Renal cortex interstitium (tissue), 11 donors: ENCODE data around the gene LRP2BP. TPM values are rescaled to one million over a fixed set of nuclear protein-coding genes. Genes with fewer than 3 reads are reported as not detected.
A peak's percentile ranks its signal among the peaks of the same experiment; 100 is the strongest.

Experiments
- DNase-seq, 11 donors: peaks; one replicate each; pipeline ENCODE4 v3.0.0-alpha.2; 2013; ENCODE audit warnings: low read depth in 9 of 11, low spot score in 4 of 11; ENCODE audit errors: extremely low read depth in 1 of 11
- polyA plus RNA-seq, 3 donors: library from polyadenylated mRNA; unstranded; fragments of 120-200 nt; gene quantifications; one replicate each; pipeline ENCODE4 v1.2.1, GENCODE V29; 2013; ENCODE audit not compliant: insufficient read length in 3 of 3

The LRP2BP gene
- polyA plus RNA-seq, 3 donors, result 2.6 to 7.0 (median 3.6) TPM

DNA sequence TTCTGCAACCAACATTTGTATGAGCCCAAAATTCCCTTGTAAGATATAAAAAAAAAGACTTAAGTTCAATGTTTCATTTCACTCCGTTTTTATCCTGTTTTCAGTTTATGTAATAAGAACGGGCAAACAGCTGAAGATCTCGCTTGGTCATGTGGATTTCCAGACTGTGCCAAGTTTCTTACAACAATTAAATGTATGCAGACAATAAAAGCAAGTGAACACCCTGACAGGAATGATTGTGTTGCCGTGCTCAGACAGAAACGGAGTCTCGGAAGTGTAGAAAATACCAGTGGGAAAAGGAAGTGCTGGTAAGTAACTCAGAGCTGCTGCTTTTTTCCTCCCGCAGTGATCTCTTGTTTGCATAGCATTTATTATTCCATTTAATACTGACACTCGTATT, 3.7 kb upstream of the LRP2BP start:
- DNase-seq, result no peak

- no peak for DNase-seq
These were observed 2.9 kb upstream of the LRP2BP start for GRCh38 chr4:185398618-185399017.

DNA sequence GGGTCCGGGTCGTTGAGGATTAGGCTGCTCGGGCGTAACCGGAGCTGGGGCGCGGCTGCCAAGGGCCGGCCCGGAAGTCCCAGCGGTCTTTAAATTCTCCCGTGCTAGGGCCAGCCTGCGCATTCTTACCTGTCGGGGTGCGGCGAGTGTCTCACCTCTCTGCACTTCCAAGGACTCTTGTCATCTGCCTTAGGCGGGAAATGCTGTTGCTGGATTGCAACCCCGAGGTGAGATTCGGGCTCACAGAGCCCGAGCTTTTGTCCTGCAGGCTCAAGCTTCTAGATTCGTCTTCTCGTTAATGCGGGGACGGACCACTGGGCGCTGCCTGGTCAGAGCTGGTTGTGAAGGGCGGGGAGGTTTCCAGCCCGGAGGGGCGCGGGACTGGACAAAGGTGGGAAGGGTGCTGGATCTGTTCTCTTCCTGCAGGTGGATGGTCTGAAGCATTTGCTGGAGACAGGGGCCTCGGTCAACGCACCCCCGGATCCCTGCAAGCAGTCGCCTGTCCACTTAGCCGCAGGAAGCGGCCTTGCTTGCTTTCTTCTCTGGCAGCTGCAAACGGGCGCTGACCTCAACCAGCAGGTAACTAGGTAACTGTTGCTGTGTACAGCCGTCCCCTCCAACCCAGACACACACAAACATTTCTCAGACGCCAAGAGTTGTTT, 1.1 kb upstream of the LRP2BP start, which contains the start of gene ANKRD37:
ANKRD37 (plus strand) TSS at position 118 of the 662 bp plus-strand sequence; CDS start at position 201, 83 bp downstream.
- DNase-seq, result peak; percentile 43 to 81 (median 64)

- DNase-seq, result peak; percentile 91 to 98 (median 95)
These were observed 416 bp upstream of the LRP2BP start for GRCh38 chr4:185395956-185396723.

- no peak for DNase-seq
These were observed 1.0 kb downstream of the LRP2BP start for GRCh38 chr4:185394568-185395237.

- DNase-seq, result no peak
These were observed 3.6 kb downstream of the LRP2BP start for GRCh38 chr4:185392156-185392555.

DNA sequence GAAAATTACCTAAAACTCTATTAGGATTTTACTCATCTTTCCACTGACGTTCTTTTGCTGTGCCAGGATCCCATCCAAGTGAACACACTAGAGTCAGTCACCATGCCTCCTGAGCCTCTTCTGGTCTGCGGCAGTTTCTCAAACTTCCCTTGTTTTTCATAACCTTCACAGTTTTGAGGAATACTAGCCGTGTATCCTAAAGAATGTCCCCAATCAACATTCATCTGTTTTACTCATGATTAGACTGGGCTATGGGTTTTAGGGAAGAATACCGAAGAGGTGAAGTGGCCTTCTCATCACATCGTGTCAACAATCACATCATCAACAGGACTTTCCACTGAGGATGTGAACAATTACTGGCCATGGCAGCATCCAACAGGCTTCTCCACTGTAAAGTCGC, 4.8 kb downstream of the LRP2BP start:
- DNase-seq, result no peak

- DNase-seq, result no peak
These were observed 7.8 kb downstream of the LRP2BP start for GRCh38 chr4:185387957-185388356.

- DNase-seq, result peak in 2 of 11 donors; percentile 13 to 39
These were observed 10.8 kb downstream of the LRP2BP start for GRCh38 chr4:185384930-185385331.

DNA sequence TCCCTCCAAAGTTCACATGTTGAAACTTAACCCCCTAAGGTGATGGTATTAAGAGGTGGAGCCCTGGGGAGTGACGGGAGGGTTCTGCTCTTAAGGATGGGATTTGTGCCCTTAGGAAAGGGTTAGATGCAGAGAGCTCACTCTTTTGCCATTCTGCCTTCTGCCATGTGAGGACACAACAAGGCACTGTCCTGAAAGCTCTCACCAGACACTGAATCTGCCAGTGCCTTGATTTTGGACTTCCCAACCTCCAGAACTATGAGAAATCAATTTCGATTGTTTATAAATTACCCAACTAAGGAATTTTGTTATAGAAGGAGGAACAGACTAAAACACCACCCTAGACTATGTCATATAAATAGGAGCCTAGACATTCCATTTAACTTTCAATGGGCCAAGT, 11.7 kb downstream of the LRP2BP start:
- no peak for DNase-seq

GRCh38 chr4:185383451-185383850, 12.3 kb downstream of the LRP2BP start:
- DNase-seq, result no peak

GRCh38 chr4:185382754-185383153, 13.0 kb downstream of the LRP2BP start:
- DNase-seq, result no peak

GRCh38 chr4:185381288-185382196, 14.2 kb downstream of the LRP2BP start:
- DNase-seq, result no peak

DNA sequence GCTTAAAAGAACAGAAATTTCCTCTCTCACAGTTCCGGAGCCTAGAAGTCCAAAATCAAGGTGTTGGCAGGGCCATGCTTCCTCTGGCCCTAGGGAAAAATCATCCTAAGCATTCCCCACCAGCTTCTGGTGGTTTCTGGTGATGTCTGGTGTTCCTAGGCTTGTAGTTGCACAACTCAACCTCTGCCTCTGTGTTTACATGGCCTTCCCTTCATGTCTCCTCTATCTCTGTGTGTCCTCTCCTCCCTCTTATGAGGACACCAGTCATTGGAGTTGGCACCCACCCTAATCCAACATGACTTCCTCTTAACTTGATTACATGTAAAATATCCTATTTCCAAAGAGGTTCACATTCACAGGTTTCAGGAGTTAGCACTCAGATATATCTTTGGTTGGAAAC, 15.4 kb downstream of the LRP2BP start:
- DNase-seq, result no peak

- no peak for DNase-seq
These were observed 16.1 kb downstream of the LRP2BP start for GRCh38 chr4:185379326-185380295.

DNA sequence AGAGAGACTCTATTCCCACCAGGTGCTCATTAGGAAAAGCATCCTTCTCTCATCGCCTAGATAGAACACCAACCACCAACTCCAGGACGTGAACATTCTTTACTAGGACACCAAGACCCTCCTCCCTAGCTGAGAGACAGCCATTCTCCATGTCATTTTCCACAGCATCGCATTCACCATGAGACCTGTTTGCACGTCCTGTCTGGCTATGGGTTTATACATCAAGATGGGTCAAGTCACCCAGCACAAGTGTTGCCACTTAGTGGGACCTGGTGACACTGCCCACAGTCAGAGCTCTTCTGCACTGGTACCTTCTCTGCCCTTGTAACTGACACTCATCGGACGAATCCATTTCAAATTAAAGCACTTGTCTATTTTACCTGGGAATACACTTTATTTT, 17.5 kb downstream of the LRP2BP start:
- no peak for DNase-seq

DNA sequence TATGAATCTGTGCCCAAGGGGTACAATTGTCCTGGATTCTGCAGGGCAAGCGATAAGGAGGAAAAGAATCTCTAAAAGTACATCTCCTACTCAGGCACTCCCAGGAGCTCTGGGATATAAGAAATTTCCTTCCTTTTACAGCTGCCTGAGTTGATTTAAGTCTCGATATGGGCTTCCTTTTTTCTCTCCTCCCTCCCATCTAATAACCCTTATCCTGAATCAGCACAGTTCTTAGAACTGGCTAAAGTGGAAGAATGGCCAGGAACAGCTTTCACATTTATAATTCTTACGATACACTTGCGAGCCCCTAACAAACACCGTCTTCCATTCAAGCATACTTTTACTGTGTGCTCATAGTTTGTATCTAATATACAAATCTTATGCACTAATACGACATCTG, 21.2 kb downstream of the LRP2BP start:
- no peak for DNase-seq

DNA sequence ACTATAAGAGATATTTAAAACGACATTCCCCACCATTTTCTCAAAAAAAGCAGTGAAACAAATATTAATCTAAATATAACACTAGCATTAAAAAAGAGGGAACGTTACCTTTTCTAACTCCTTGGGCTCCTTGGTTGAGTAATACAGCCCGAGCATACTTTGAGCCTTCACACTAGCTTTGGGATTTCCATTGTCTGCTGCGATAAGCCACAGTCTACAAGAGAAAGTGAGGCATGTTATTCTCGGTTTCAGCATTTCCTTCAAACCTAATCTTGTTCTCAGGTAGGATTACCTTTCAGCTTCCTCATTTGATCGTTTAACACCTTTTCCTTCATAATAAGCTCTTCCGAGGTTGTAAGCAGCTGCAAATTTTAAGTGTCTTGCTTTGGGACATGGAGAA, 21.7 kb downstream of the LRP2BP start:
- DNase-seq, result no peak
